Loucy (cell line): ENCODE data around the gene GALNT9.

Source experiments
- H2AFZ ChIP-seq: fragments of 200-600 bp; sonication (generic); 2 replicates; pipeline ENCODE4 v1.6.0; 2016; ENCODE audit warnings: antibody characterized with exemption, mild to moderate bottlenecking, low read length, moderate library complexity
- H3F3A ChIP-seq: fragments of 200-600 bp; 2 replicates; pipeline ENCODE4 v1.6.0; 2016; ENCODE audit warnings: antibody characterized with exemption, low read depth, mild to moderate bottlenecking
- H3K27me3 ChIP-seq: fragments of 200-600 bp; sonication (generic); 2 replicates; pipeline ENCODE4 v1.6.1; 2014; ENCODE audit warnings: low read length, mild to moderate bottlenecking; ENCODE audit not compliant: insufficient read depth, poor library complexity, severe bottlenecking
- H3K36me3 ChIP-seq: fragments of 200-600 bp; sonication (generic); 2 replicates; pipeline ENCODE4 v1.6.1; 2016; ENCODE audit warnings: low read length; ENCODE audit not compliant: insufficient read depth
- H3K4me1 ChIP-seq: fragments of 200-600 bp; sonication (generic); 2 replicates; pipeline ENCODE4 v1.5.1; 2014; ENCODE audit warnings: low read length, mild to moderate bottlenecking; ENCODE audit not compliant: insufficient read depth, poor library complexity, severe bottlenecking
- H3K4me2 ChIP-seq: fragments of 200-600 bp; sonication (generic); 2 replicates; pipeline ENCODE4 v1.6.0; 2014; ENCODE audit warnings: antibody characterized with exemption, low read length, low read depth, mild to moderate bottlenecking; ENCODE audit not compliant: poor library complexity, severe bottlenecking
- H3K4me3 ChIP-seq: fragments of 200-600 bp; sonication (generic); 2 replicates; pipeline ENCODE4 v1.5.1; 2014; ENCODE audit warnings: low read length, mild to moderate bottlenecking, mixed read lengths; ENCODE audit not compliant: poor library complexity, severe bottlenecking
- H3K79me2 ChIP-seq: fragments of 200-600 bp; sonication (generic); 2 replicates; pipeline ENCODE4 v1.6.1; 2014; ENCODE audit warnings: low read length; ENCODE audit not compliant: insufficient read depth
- H3K9ac ChIP-seq: fragments of 200-600 bp; sonication (generic); 2 replicates; pipeline ENCODE4 v1.6.0; 2014; ENCODE audit warnings: mild to moderate bottlenecking, low read depth, low read length, moderate library complexity; ENCODE audit not compliant: poor library complexity, severe bottlenecking
- H3K9me2 ChIP-seq: fragments of 200-600 bp; sonication (generic); replicated peaks from 2 replicates; pipeline ENCODE4 v1.6.1; 2016; ENCODE audit warnings: low read depth, low read length, mixed read lengths
- H3K9me3 ChIP-seq: fragments of 200-600 bp; sonication (generic); 2 replicates; pipeline ENCODE4 v1.6.1; 2014; ENCODE audit warnings: mild to moderate bottlenecking, antibody characterized with exemption, low read length, low read depth; ENCODE audit not compliant: insufficient read depth
- H4K20me1 ChIP-seq: fragments of 200-600 bp; sonication (generic); 2 replicates; pipeline ENCODE4 v1.6.0; 2014; ENCODE audit warnings: antibody characterized with exemption, low read length, mild to moderate bottlenecking; ENCODE audit not compliant: insufficient read depth, poor library complexity, severe bottlenecking
- EZH2phosphoT487 ChIP-seq: fragments of 200-600 bp; IDR thresholded peaks from 2 replicates; pipeline ENCODE4 v1.6.1; 2018; ENCODE audit warnings: antibody characterized with exemption, mild to moderate bottlenecking, moderate library complexity, borderline replicate concordance
- TF ChIP-seq, protein P1 (sequence below): fragments of 200-600 bp; sonication (generic); conservative IDR thresholded peaks from 2 replicates; pipeline ENCODE4 v1.5.1; 2014; ENCODE audit warnings: mild to moderate bottlenecking, antibody characterized with exemption, low read length

GALNT9 gene

DNA sequence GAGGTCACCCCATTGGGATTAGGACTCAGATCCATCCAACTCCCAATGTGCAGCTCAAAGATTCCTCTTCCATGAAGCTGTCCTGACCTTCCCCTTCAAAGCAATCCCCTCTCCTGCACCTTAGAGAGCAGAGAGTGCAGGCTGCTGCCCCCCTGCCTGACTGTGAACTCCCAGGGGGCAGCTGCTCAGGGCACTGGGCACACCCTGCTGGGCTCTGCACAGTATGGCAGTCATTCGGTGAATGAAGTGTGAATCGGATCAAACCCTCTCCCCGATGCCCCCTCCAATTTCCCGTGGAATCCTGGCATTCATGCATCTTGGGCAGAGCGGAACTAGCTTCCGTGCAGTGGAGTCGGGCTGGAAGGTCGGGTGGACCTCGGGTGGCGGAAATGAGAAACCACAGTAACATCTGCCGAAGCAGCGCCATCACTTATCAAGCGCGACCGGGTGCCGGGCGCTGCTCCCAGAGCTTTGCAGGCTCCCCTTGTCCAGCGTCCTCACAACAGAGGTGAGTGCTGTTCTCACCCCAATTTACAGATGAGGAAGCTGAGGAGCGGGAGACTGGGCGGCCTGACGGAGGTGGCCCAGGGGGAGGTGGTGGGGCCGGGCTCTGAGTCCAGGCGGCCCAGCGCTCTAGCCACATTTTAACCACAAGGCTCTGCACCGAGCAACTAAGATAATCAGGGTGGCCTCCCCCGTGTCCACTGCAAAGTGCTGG, 14.7 kb downstream of the GALNT9 start:
- H3K36me3 ChIP-seq: no peaks in the 10 kb centered on the region
- no peaks in the 10 kb centered on the region for H4K20me1 ChIP-seq
- H3K9ac ChIP-seq: no peak overlapping the region
- H3K9me3 ChIP-seq: 0 out of 2 replicates have a peak, but pooled peaks cover 5% of the 10 kb centered on the region
- no peaks in the 10 kb centered on the region for H3K79me2 ChIP-seq
- H3K4me1 ChIP-seq: no peaks in the 10 kb centered on the region
- H3K4me3 ChIP-seq: no peak overlapping the region
- H2AFZ ChIP-seq: no peak overlapping the region
- H3K27me3 ChIP-seq: no peaks in the 10 kb centered on the region
- H3F3A ChIP-seq: no peaks in the 10 kb centered on the region
- no peak overlapping the region for H3K4me2 ChIP-seq
- H3K9me2 ChIP-seq: no peaks in the 10 kb centered on the region
- TF ChIP-seq, protein P1, sequence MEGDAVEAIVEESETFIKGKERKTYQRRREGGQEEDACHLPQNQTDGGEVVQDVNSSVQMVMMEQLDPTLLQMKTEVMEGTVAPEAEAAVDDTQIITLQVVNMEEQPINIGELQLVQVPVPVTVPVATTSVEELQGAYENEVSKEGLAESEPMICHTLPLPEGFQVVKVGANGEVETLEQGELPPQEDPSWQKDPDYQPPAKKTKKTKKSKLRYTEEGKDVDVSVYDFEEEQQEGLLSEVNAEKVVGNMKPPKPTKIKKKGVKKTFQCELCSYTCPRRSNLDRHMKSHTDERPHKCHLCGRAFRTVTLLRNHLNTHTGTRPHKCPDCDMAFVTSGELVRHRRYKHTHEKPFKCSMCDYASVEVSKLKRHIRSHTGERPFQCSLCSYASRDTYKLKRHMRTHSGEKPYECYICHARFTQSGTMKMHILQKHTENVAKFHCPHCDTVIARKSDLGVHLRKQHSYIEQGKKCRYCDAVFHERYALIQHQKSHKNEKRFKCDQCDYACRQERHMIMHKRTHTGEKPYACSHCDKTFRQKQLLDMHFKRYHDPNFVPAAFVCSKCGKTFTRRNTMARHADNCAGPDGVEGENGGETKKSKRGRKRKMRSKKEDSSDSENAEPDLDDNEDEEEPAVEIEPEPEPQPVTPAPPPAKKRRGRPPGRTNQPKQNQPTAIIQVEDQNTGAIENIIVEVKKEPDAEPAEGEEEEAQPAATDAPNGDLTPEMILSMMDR: peak; percentile 38; the same call in 1 of the 2 replicates
- TF ChIP-seq EZH2phosphoT487: no peak

DNA sequence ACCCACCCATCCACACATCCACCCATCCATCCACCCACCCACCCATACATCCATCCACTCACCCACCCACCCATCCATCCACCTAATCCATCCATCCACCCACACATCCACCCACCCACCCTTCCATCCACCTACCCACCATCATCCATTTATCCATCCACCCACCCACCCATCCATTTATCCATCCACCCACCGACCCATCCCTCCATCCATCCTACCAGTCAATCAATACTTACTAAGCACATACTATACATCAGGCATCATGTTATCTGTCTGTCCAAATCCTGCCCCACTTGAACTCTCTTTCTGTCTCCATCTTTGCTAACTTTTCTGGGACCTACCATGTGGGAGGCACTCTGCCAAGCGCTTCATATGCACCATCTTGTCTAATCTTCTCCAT, 15.4 kb downstream of the GALNT9 start:
- H3K36me3 ChIP-seq: no peaks in the 10 kb centered on the region
- H3K4me3 ChIP-seq: no peak overlapping the region
- H3K27me3 ChIP-seq: no peaks in the 10 kb centered on the region
- TF ChIP-seq, protein P1: no peak
- no peak for TF ChIP-seq EZH2phosphoT487
- no peaks in the 10 kb centered on the region for H3K79me2 ChIP-seq
- no peaks in the 10 kb centered on the region for H4K20me1 ChIP-seq
- no peaks in the 10 kb centered on the region for H3F3A ChIP-seq
- H2AFZ ChIP-seq: no peak overlapping the region
- H3K9me2 ChIP-seq: no peaks in the 10 kb centered on the region
- H3K4me1 ChIP-seq: no peaks in the 10 kb centered on the region
- H3K9me3 ChIP-seq: 0 out of 2 replicates have a peak, but pooled peaks cover 5% of the 10 kb centered on the region
- H3K9ac ChIP-seq: no peak overlapping the region
- no peak overlapping the region for H3K4me2 ChIP-seq

DNA sequence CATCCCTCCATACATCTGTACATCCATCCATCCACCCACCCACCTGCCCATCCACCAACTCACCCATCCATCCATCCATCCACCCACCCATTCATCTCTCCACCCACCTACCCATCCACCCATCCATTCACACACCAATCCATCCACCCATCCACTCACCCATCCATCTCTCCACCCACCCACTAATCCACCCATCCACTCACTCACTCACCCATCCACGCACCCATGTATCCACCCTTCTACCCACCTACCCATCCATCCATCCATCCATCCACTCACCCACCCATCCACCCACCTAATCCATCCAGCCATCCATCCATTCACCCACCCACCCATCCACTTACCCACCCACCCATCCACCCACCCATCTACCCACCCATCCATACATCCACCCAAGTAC, 16.2 kb downstream of the GALNT9 start:
- no peaks in the 10 kb centered on the region for H3F3A ChIP-seq
- TF ChIP-seq, protein P1: no peak
- no peak for TF ChIP-seq EZH2phosphoT487
- no peaks in the 10 kb centered on the region for H3K9me2 ChIP-seq
- no peaks in the 10 kb centered on the region for H3K79me2 ChIP-seq
- no peaks in the 10 kb centered on the region for H4K20me1 ChIP-seq
- H3K27me3 ChIP-seq: no peaks in the 10 kb centered on the region
- no peak overlapping the region for H3K4me3 ChIP-seq
- H3K9ac ChIP-seq: no peak overlapping the region
- no peak overlapping the region for H2AFZ ChIP-seq
- H3K4me1 ChIP-seq: no peaks in the 10 kb centered on the region
- H3K4me2 ChIP-seq: no peak overlapping the region
- H3K9me3 ChIP-seq: 0 out of 2 replicates have a peak, but pooled peaks cover 5% of the 10 kb centered on the region
- no peaks in the 10 kb centered on the region for H3K36me3 ChIP-seq
